H9 (cell line): ENCODE results near the gene UGT2B17. TPM values are rescaled to one million over a fixed set of nuclear protein-coding genes. Genes with fewer than 3 reads are reported as not detected.
"Not testable (repeated sequence)": the region's sequence is repeated elsewhere in the genome, so short reads cannot be mapped to it uniquely, and the experiment has no call there.

Source experiments
- DNase-seq: peaks from one replicate; pipeline ENCODE4 v3.0.0-alpha.2; 2017
- H2AFZ ChIP-seq: one replicate; pipeline ENCODE4 v1.6.1; 2013; ENCODE audit warnings: mild to moderate bottlenecking, low read length, control low read depth, moderate library complexity
- H2AK5ac ChIP-seq: 2 replicates; pipeline ENCODE4 v1.6.1; 2013; ENCODE audit warnings: low read length, control low read depth, mixed read lengths; ENCODE audit not compliant: insufficient read length
- H2BK120ac ChIP-seq: one replicate; pipeline ENCODE4 v1.6.1; 2013; ENCODE audit warnings: low read depth, mild to moderate bottlenecking, low read length, control low read depth, inconsistent platforms; ENCODE audit not compliant: poor library complexity, severe bottlenecking
- H2BK12ac ChIP-seq: 2 replicates; pipeline ENCODE4 v1.6.1; 2013; ENCODE audit warnings: low read length, control low read depth, mixed read lengths, low read depth; ENCODE audit not compliant: insufficient read length
- H2BK15ac ChIP-seq: 2 replicates; pipeline ENCODE4 v1.6.1; 2013; ENCODE audit warnings: low read depth, low read length, control low read depth
- H2BK20ac ChIP-seq: one replicate; pipeline ENCODE4 v1.6.1; 2013; ENCODE audit warnings: low read depth, mild to moderate bottlenecking, low read length, control low read depth, inconsistent platforms; ENCODE audit not compliant: poor library complexity, severe bottlenecking
- H2BK5ac ChIP-seq: 2 replicates; pipeline ENCODE4 v1.6.1; 2013; ENCODE audit warnings: low read length, control low read depth, mixed read lengths; ENCODE audit not compliant: insufficient read length
- H3K14ac ChIP-seq: 2 replicates; pipeline ENCODE4 v1.6.1; 2013; ENCODE audit warnings: low read length, control low read depth; ENCODE audit not compliant: insufficient read depth
- H3K18ac ChIP-seq: 2 replicates; pipeline ENCODE4 v1.6.1; 2013; ENCODE audit warnings: low read depth, mild to moderate bottlenecking, mixed read lengths, low read length, control low read depth; ENCODE audit not compliant: insufficient read length
- H3K23ac ChIP-seq: 2 replicates; pipeline ENCODE4 v1.6.1; 2013; ENCODE audit warnings: low read length, control low read depth, mixed read lengths, low read depth; ENCODE audit not compliant: insufficient read length
- H3K23me2 ChIP-seq: 2 replicates; pipeline ENCODE4 v1.6.1; 2013; ENCODE audit warnings: low read depth, mild to moderate bottlenecking, mixed read lengths, low read length, control low read depth; ENCODE audit not compliant: insufficient read length, poor library complexity, severe bottlenecking
- H3K27ac ChIP-seq: 2 replicates; pipeline ENCODE4 v1.5.1; 2013; ENCODE audit warnings: low read length, control low read depth, mixed read lengths, low read depth; ENCODE audit not compliant: insufficient read length
- H3K27me3 ChIP-seq: 2 replicates; pipeline ENCODE4 v1.6.1; 2013; ENCODE audit warnings: low read length, control low read depth, inconsistent platforms; ENCODE audit not compliant: insufficient read depth
- H3K4ac ChIP-seq: 2 replicates; pipeline ENCODE4 v1.6.1; 2013; ENCODE audit warnings: low read depth, mild to moderate bottlenecking, control low read depth, inconsistent platforms, low read length, moderate library complexity
- H3K4me1 ChIP-seq: 2 replicates; pipeline ENCODE4 v1.6.1; 2013; ENCODE audit warnings: low read length, control low read depth, inconsistent platforms; ENCODE audit not compliant: insufficient read depth
- H3K4me2 ChIP-seq: 2 replicates; pipeline ENCODE4 v1.6.1; 2013; ENCODE audit warnings: low read length, control low read depth, mixed read lengths; ENCODE audit not compliant: insufficient read length, insufficient read depth
- H3K56ac ChIP-seq: 2 replicates; pipeline ENCODE4 v1.6.1; 2013; ENCODE audit warnings: low read depth, mild to moderate bottlenecking, mixed read lengths, low read length, control low read depth; ENCODE audit not compliant: insufficient read length
- H3K79me1 ChIP-seq: 2 replicates; pipeline ENCODE4 v1.6.1; 2013; ENCODE audit warnings: low read depth, mild to moderate bottlenecking, moderate library complexity, low read length, control low read depth, inconsistent platforms; ENCODE audit not compliant: insufficient read depth, poor library complexity, severe bottlenecking
- H3K79me2 ChIP-seq: 2 replicates; pipeline ENCODE4 v1.6.1; 2013; ENCODE audit warnings: low read length, control low read depth, inconsistent platforms; ENCODE audit not compliant: insufficient read depth
- H3K9ac ChIP-seq: 2 replicates; pipeline ENCODE4 v1.6.1; 2013; ENCODE audit warnings: low read length, control low read depth, mixed read lengths; ENCODE audit not compliant: insufficient read length; ENCODE audit errors: extremely low read depth
- H3K9me3 ChIP-seq: one replicate; pipeline ENCODE4 v1.6.1; 2013; ENCODE audit warnings: low read depth, low read length, inconsistent platforms; ENCODE audit not compliant: control insufficient read depth
- H3T11ph ChIP-seq: one replicate; pipeline ENCODE4 v1.6.1; 2013; ENCODE audit warnings: mild to moderate bottlenecking, low read length, control low read depth, inconsistent platforms
- H4K20me1 ChIP-seq: one replicate; pipeline ENCODE4 v1.6.1; 2013; ENCODE audit not compliant: control insufficient read depth, insufficient read length, insufficient read depth
- H4K5ac ChIP-seq: 2 replicates; pipeline ENCODE4 v1.6.1; 2013; ENCODE audit warnings: low read depth, mild to moderate bottlenecking, mixed read lengths, low read length, control low read depth; ENCODE audit not compliant: insufficient read length
- H4K8ac ChIP-seq: replicated peaks from 2 replicates; pipeline ENCODE4 v1.6.1; 2013; ENCODE audit warnings: low read length, control low read depth, mixed read lengths, low read depth; ENCODE audit not compliant: insufficient read length
- H4K91ac ChIP-seq: 2 replicates; pipeline ENCODE4 v1.6.1; 2013; ENCODE audit warnings: low read depth, mild to moderate bottlenecking, moderate library complexity, mixed read lengths, low read length, control low read depth; ENCODE audit not compliant: insufficient read length
- H3K27ac Mint-ChIP-seq, 3 experiments: 2 replicates in 2 of 3; 3 replicates in 1 of 3; pipeline ENCODE4 v1.8.0; 2020 to 2021; ENCODE audit warnings: mixed read lengths in 3 of 3, mild to moderate bottlenecking in 1 of 3, moderate library complexity in 1 of 3
- H3K27me3 Mint-ChIP-seq: 2 replicates; pipeline ENCODE4 v1.8.0; 2021; ENCODE audit warnings: low read depth, mild to moderate bottlenecking, moderate library complexity, mixed read lengths
- H3K36me3 Mint-ChIP-seq, 3 experiments: 2 replicates in 2 of 3; 3 replicates in 1 of 3; pipeline ENCODE4 v1.8.0; 2020 to 2021; ENCODE audit warnings: low read depth in 3 of 3, mixed read lengths in 3 of 3; ENCODE audit not compliant: insufficient read depth in 1 of 3
- H3K4me1 Mint-ChIP-seq, 2 experiments: 2 replicates each; pipeline ENCODE4 v1.8.0; 2020; ENCODE audit warnings: mixed read lengths in 2 of 2
- H3K4me3 Mint-ChIP-seq, 2 experiments: 2 replicates in 1 of 2; 3 replicates in 1 of 2; pipeline ENCODE4 v1.8.0; 2020 to 2021; ENCODE audit warnings: mild to moderate bottlenecking in 2 of 2, mixed read lengths in 2 of 2, moderate library complexity in 1 of 2
- H3K9me3 Mint-ChIP-seq, 2 experiments: 2 replicates in 1 of 2; 3 replicates in 1 of 2; pipeline ENCODE4 v1.8.0; 2020; ENCODE audit warnings: mild to moderate bottlenecking in 2 of 2, mixed read lengths in 2 of 2, moderate library complexity in 1 of 2
- WGBS: extraction: QIAGEN DNeasy Blood & Tissue Kit; methylation state at CpG from one replicate; pipeline ENCODE4 v1.1.7; 2013; ENCODE audit warnings: missing lambda C conversion rate, low lambda C conversion rate, mixed read lengths; ENCODE audit not compliant: insufficient read length; ENCODE audit errors: extremely low coverage; 5-methylcytosine and 5-hydroxymethylcytosine counted together
- total RNA-seq: library from RNA; stranded (reverse); gene quantifications from 2 replicates; pipeline ENCODE4 v1.2.1, GENCODE V29; 2021

Gene UGT2B17
- total RNA-seq, 1 experiment from 2014 or later = not detected

- H3K36me3 Mint-ChIP-seq = peaks cover 6 to 24% (median 21%) of the 10 kb centered on the region in 3 experiments; a peak in 6 of 7 replicates
- H4K5ac ChIP-seq, H3K79me1 ChIP-seq, H3K23me2 ChIP-seq, H2BK15ac ChIP-seq, H3K23ac ChIP-seq, H3K4me1 Mint-ChIP-seq, H3K27ac ChIP-seq, H4K8ac ChIP-seq, H3K56ac ChIP-seq, H2AK5ac ChIP-seq, DNase-seq, H2BK12ac ChIP-seq, H2BK120ac ChIP-seq, H3K27ac Mint-ChIP-seq, H2BK20ac ChIP-seq, H3K4ac ChIP-seq, H3K9me3 ChIP-seq, H3T11ph ChIP-seq, H3K9ac ChIP-seq, H4K20me1 ChIP-seq, H3K4me3 Mint-ChIP-seq, H3K4me2 ChIP-seq, H3K4me1 ChIP-seq, H3K18ac ChIP-seq, H2BK5ac ChIP-seq, H2AFZ ChIP-seq, H3K14ac ChIP-seq, H3K27me3 ChIP-seq, H3K79me2 ChIP-seq, H3K27me3 Mint-ChIP-seq, H4K91ac ChIP-seq: not testable (repeated sequence)
- H3K9me3 Mint-ChIP-seq = peaks cover 13 to 17% of the 10 kb centered on the region in 2 experiments
- WGBS = no CpG with 5 or more reads among the region's 4 CpGs
Observed at GRCh38 chr4:68504836-68505235, 71.3 kb downstream of the UGT2B17 start.

- not testable (repeated sequence) for H2BK20ac ChIP-seq, H3K4me1 Mint-ChIP-seq, H4K91ac ChIP-seq, H3K27me3 Mint-ChIP-seq, H3K18ac ChIP-seq, H3K27ac Mint-ChIP-seq, H2BK120ac ChIP-seq, H3K23ac ChIP-seq, H3K23me2 ChIP-seq, H2AK5ac ChIP-seq, H3T11ph ChIP-seq, H3K56ac ChIP-seq, H4K20me1 ChIP-seq, H3K4ac ChIP-seq, H2BK5ac ChIP-seq, H2AFZ ChIP-seq, H3K9me3 ChIP-seq, H3K4me3 Mint-ChIP-seq, H3K79me2 ChIP-seq, H4K8ac ChIP-seq, H2BK15ac ChIP-seq, H2BK12ac ChIP-seq, H3K4me1 ChIP-seq, H3K9ac ChIP-seq, H3K4me2 ChIP-seq, H3K27ac ChIP-seq, H3K27me3 ChIP-seq, DNase-seq, H3K14ac ChIP-seq, H4K5ac ChIP-seq, H3K79me1 ChIP-seq
- no CpG with 5 or more reads among the region's 4 CpGs for WGBS
- H3K36me3 Mint-ChIP-seq = peaks cover 6 to 24% (median 21%) of the 10 kb centered on the region in 3 experiments; a peak in 6 of 7 replicates
- peaks cover 13 to 17% of the 10 kb centered on the region in 2 experiments for H3K9me3 Mint-ChIP-seq
Observed at GRCh38 chr4:68503462-68503861, 72.7 kb downstream of the UGT2B17 start.
